HepG2 (cell line): ENCODE data around the gene AGPAT3. TPM values are rescaled to one million over a fixed set of nuclear protein-coding genes. Genes with fewer than 3 reads are reported as not detected.

ENCODE experiments used
- ARHGAP35 ChIP-seq: sonication (generic); formaldehyde crosslinking; IDR thresholded peaks from 2 replicates; pipeline ENCODE4 v1.9.0; 2022; ENCODE audit warnings: mild to moderate bottlenecking, inconsistent platforms, moderate library complexity, missing genetic modification reagents, borderline replicate concordance
- ATF3 ChIP-seq: sonication (generic); formaldehyde crosslinking; IDR thresholded peaks from 2 replicates; pipeline ENCODE4 v1.4.0; 2020; ENCODE audit warnings: missing genetic modification reagents
- FOXP1 ChIP-seq, 2 experiments: fragments of 450-650 bp in 1 of 2; IDR thresholded peaks; 2 replicates each; pipeline ENCODE4 v1.6.1; 2017 to 2018; ENCODE audit warnings: antibody characterized with exemption in 1 of 2
- FUBP1 ChIP-seq: sonication (generic); formaldehyde crosslinking; IDR thresholded peaks from 2 replicates; pipeline ENCODE4 v1.5.1; 2020; ENCODE audit warnings: missing genetic modification reagents, mild to moderate bottlenecking, borderline replicate concordance
- GABPA ChIP-seq, 2 experiments: IDR thresholded peaks; 2 replicates each; pipeline ENCODE4 v1.6.1; 2011 to 2016; ENCODE audit warnings: low read depth in 2 of 2, low read length in 1 of 2, missing biosample characterization in 1 of 2, missing genetic modification characterization in 1 of 2
- HOXD1 ChIP-seq: sonication (generic); formaldehyde crosslinking; IDR thresholded peaks from 2 replicates; pipeline ENCODE4 v1.5.0; 2020; ENCODE audit warnings: missing genetic modification reagents
- KDM5A ChIP-seq: fragments of 200-600 bp; sonication (generic); IDR thresholded peaks from 2 replicates; pipeline ENCODE4 v1.7.0; 2018; ENCODE audit warnings: antibody characterized with exemption, mild to moderate bottlenecking, low read length, borderline replicate concordance
- MAFK ChIP-seq, 2 experiments: IDR thresholded peaks in 1 of 2; conservative IDR thresholded peaks in 1 of 2; 2 replicates each; pipeline ENCODE4 v1.6.1; 2011; ENCODE audit warnings: improper control_type of control experiment in 2 of 2, low read length in 2 of 2
- MBD4 ChIP-seq: IDR thresholded peaks from 2 replicates; pipeline ENCODE4 v1.6.1; 2012; ENCODE audit warnings: low read length, inconsistent platforms, borderline replicate concordance
- MYC ChIP-seq: sonication (generic); formaldehyde crosslinking; IDR thresholded peaks from 2 replicates; pipeline ENCODE4 v1.9.0; 2021; ENCODE audit warnings: missing genetic modification reagents, borderline replicate concordance
- NR2F2 ChIP-seq: IDR thresholded peaks from 2 replicates; pipeline ENCODE4 v1.6.1; 2012; ENCODE audit warnings: low read depth, inconsistent platforms, borderline replicate concordance
- PBX3 ChIP-seq: sonication (generic); formaldehyde crosslinking; IDR thresholded peaks from 2 replicates; pipeline ENCODE4 v1.8.1; 2023; ENCODE audit warnings: missing genetic modification reagents, inconsistent platforms, borderline replicate concordance
- SUZ12 ChIP-seq: fragments of 150-350 bp; IDR thresholded peaks from 2 replicates; pipeline ENCODE4 v1.6.1; 2014; ENCODE audit warnings: low read depth, low read length
- TERF1 ChIP-seq: sonication (generic); formaldehyde crosslinking; IDR thresholded peaks from 2 replicates; pipeline ENCODE4 v1.8.0; 2022; ENCODE audit warnings: mild to moderate bottlenecking, missing genetic modification reagents, moderate library complexity
- ZBTB20 ChIP-seq: sonication (generic); formaldehyde crosslinking; IDR thresholded peaks from 2 replicates; pipeline ENCODE4 v1.8.1; 2023; ENCODE audit warnings: missing genetic modification reagents, low read depth, mild to moderate bottlenecking, borderline replicate concordance
- ZC3H4 ChIP-seq: sonication (generic); formaldehyde crosslinking; IDR thresholded peaks from 2 replicates; pipeline ENCODE4 v1.4.0; 2020; ENCODE audit warnings: missing genetic modification reagents, borderline replicate concordance
- ZNF124 ChIP-seq: sonication (generic); formaldehyde crosslinking; IDR thresholded peaks from 2 replicates; pipeline ENCODE4 v1.4.0; 2020; ENCODE audit warnings: missing genetic modification reagents
- ZNF292 ChIP-seq: sonication (generic); formaldehyde crosslinking; IDR thresholded peaks from 2 replicates; pipeline ENCODE4 v1.8.1; 2022; ENCODE audit warnings: mild to moderate bottlenecking, low read depth, missing genetic modification reagents, borderline replicate concordance
- ZNF432 ChIP-seq: sonication (generic); formaldehyde crosslinking; IDR thresholded peaks from 2 replicates; pipeline ENCODE4 v1.5.0; 2020; ENCODE audit warnings: missing genetic modification reagents, mild to moderate bottlenecking, borderline replicate concordance
- ZNF737 ChIP-seq: sonication (generic); formaldehyde crosslinking; IDR thresholded peaks from 2 replicates; pipeline ENCODE4 v1.5.0; 2020; ENCODE audit warnings: missing genetic modification reagents, mild to moderate bottlenecking, borderline replicate concordance
- ZNF784 ChIP-seq: sonication (generic); formaldehyde crosslinking; IDR thresholded peaks from 2 replicates; pipeline ENCODE4 v1.5.1; 2020; ENCODE audit warnings: missing genetic modification reagents, mild to moderate bottlenecking, borderline replicate concordance
- polyA plus RNA-seq, 8 experiments: library from polyadenylated mRNA; depleted of rRNA in 3 of 8; stranded (reverse) in 7 of 8; unstranded in 1 of 8; fragments of >200 nt; fragmentation: Illumina TruSeq in 4 of 8; extraction: Trizol in 4 of 8; gene quantifications; 2 replicates each; pipeline versions ENCODE4 v1.2.1 to v1.2.3, GENCODE V29; 2011 to 2016; ENCODE audit warnings: low read depth in 4 of 8, missing spikeins in 1 of 8, mixed read lengths in 1 of 8; ENCODE audit not compliant: insufficient read depth in 1 of 8
- total RNA-seq, 5 experiments: library from RNA; depleted of rRNA; stranded (reverse); fragments of >200 nt; fragmentation: Illumina TruSeq; extraction: Trizol; gene quantifications; 2 replicates each; pipeline ENCODE4 v1.2.3, GENCODE V29; 2016; ENCODE audit warnings: low read depth in 1 of 5

Gene AGPAT3
- total and polyA plus RNA-seq, 2 of the 13 experiments (the other 11 are each of a cell fraction or from before 2014, with no cell fraction given): 32.2 to 54.4 TPM

GRCh38 chr21:43938751-43939442, 73.9 kb downstream of the AGPAT3 start (continued):
- TF ChIP-seq TERF1 (CRISPR knock-in tag) (no peak), ATF3 (CRISPR knock-in tag) (no peak), FOXP1 (IDR thresholded peaks at IDR 0.05) (no peak), FOXP1 (CRISPR knock-in tag; IDR thresholded peaks at IDR 0.05) (peak; percentile 33; the same call in 1 of the 2 replicates), ZNF737 (no peak), MBD4 (no peak), HOXD1 (CRISPR knock-in tag) (peak; percentile 74; the same call in 1 of the 2 replicates), ZNF292 (CRISPR knock-in tag) (no peak), FUBP1 (CRISPR knock-in tag) (no peak), NR2F2 (peak; percentile 52; the same call in 1 of the 2 replicates), PBX3 (CRISPR knock-in tag) (no peak), ARHGAP35 (CRISPR knock-in tag) (no peak), ZNF784 (CRISPR knock-in tag) (no peak; the same call in 1 of the 2 replicates), ZBTB20 (CRISPR knock-in tag) (no peak), ZC3H4 (CRISPR knock-in tag) (no peak), GABPA (IDR thresholded peaks at IDR 0.05; ENCODE audit: low read depth, low read length) (no peak), GABPA (CRISPR knock-in tag; IDR thresholded peaks at IDR 0.05; ENCODE audit: low read depth) (no peak), MYC (CRISPR knock-in tag) (peak; percentile 73; the same call in 1 of the 2 replicates), MAFK (conservative IDR thresholded peaks at IDR 0.05 in 1 of 2, IDR thresholded peaks at IDR 0.05 in 1 of 2; ENCODE audit: low read length in 2 of 2) (no peak), KDM5A (no peak), SUZ12 (no peak), ZNF124 (no peak), ZNF432 (CRISPR knock-in tag) (no peak)
